ENCODE results near the gene ASZ1.

Gene ASZ1

GRCh38 chr7:117386110-117386706 is 41.1 kb downstream of the ASZ1 start:
- no peak for DNase-seq (ENCODE audit: low spot score in 2 of 2)
- Histone ChIP-seq H3K4me3 (no peak overlapping the region), H3K36me3 (replicated peaks) (no peaks in the 10 kb centered on the region), H3K9me3 (no peaks in the 10 kb centered on the region), H3K4me1 (no peaks in the 10 kb centered on the region), H3K27me3 (ENCODE audit: low read depth) (peaks cover 9% of the 10 kb centered on the region; the same call in 1 of the 2 replicates)
- in situ Hi-C loops (cut with MboI; ENCODE audit: low sequenced_read_pairs) = no loop called here

GRCh38 chr7:117385363-117386109 is 41.8 kb downstream of the ASZ1 start:
- Histone ChIP-seq H3K27me3 (ENCODE audit: low read depth) (peaks cover 14% of the 10 kb centered on the region), H3K4me3 (no peak overlapping the region), H3K36me3 (replicated peaks) (no peaks in the 10 kb centered on the region), H3K4me1 (no peaks in the 10 kb centered on the region), H3K9me3 (no peaks in the 10 kb centered on the region)
- peak in 1 of 2 experiments; percentile 29 for DNase-seq (ENCODE audit: low spot score in 2 of 2)
- in situ Hi-C loops (cut with MboI; ENCODE audit: low sequenced_read_pairs) = no loop called here

GRCh38 chr7:117384688-117385362 is 42.5 kb downstream of the ASZ1 start:
- no peaks in the 10 kb centered on the region for H3K9me3 ChIP-seq
- no peaks in the 10 kb centered on the region for H3K36me3 ChIP-seq (replicated peaks)
- DNase-seq (ENCODE audit: low spot score in 2 of 2) = no peak
- no peaks in the 10 kb centered on the region for H3K4me1 ChIP-seq
- in situ Hi-C loops (cut with MboI; ENCODE audit: low sequenced_read_pairs) = no loop called here
- no peak overlapping the region for H3K4me3 ChIP-seq
- H3K27me3 ChIP-seq (ENCODE audit: low read depth) = peaks cover 17% of the 10 kb centered on the region

DNA sequence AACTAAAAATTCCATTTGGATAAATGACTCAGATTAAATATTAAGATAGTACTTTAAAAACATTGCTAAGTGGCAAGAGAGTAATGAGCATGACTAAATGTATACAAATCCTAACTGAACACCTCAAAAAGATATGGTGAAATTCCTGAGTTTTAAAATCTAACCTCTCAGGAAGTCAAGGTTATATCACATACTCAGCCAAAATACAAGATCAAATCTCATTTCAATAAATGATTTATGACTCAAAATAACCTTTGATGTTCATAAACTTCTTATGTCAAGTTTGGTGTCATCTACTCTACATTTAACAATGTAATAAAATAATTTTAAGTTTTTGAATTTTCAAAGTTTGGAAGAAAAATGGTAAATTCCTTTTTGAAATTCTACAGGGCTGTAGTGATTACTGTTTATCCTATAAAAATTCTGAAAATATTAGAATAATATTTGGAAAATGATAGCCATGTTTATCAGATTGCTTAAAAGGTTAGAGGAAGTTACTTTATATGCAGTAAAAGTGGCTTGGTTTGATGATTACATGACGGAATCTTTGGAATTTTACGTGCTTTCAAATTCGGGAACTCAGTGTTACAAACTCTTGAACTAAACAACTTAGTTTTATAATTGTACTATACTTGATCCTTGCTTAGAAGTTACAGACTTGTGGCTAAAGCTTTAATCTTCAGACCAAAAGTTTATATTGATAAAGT is 43.7 kb downstream of the ASZ1 start:
- DNase-seq (ENCODE audit: low spot score in 2 of 2) = no peak
- no peaks in the 10 kb centered on the region for H3K36me3 ChIP-seq (replicated peaks)
- H3K27me3 ChIP-seq (ENCODE audit: low read depth) = peaks cover 17% of the 10 kb centered on the region
- H3K4me1 ChIP-seq = no peaks in the 10 kb centered on the region
- in situ Hi-C loops (cut with MboI; ENCODE audit: low sequenced_read_pairs) = no loop called here
- no peaks in the 10 kb centered on the region for H3K9me3 ChIP-seq
- H3K4me3 ChIP-seq = no peak overlapping the region

DNA sequence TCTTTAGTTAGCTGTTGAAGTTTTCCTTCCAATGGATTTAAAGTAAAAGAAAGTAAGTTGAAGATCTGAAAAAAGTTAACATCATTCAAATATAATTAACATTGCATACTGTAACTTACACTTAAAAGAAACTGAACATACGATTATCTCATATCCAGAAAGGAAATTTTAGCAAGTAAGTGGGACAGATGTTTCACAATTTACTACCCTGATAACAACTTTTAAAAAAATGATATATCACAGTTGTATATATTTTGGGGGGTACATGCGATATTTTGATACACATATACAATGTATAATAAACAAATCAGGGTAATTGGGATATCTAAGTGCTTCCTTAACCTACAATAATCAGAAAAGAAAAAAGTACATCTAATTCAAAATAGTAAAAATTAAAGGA is 44.2 kb downstream of the ASZ1 start:
- no peak overlapping the region for H3K4me3 ChIP-seq
- peaks cover 17% of the 10 kb centered on the region for H3K27me3 ChIP-seq (ENCODE audit: low read depth)
- H3K9me3 ChIP-seq = no peaks in the 10 kb centered on the region
- H3K4me1 ChIP-seq = no peaks in the 10 kb centered on the region
- H3K36me3 ChIP-seq (replicated peaks) = no peaks in the 10 kb centered on the region
- no peak for DNase-seq (ENCODE audit: low spot score in 2 of 2)
- in situ Hi-C loops (cut with MboI; ENCODE audit: low sequenced_read_pairs) = no loop called here

DNA sequence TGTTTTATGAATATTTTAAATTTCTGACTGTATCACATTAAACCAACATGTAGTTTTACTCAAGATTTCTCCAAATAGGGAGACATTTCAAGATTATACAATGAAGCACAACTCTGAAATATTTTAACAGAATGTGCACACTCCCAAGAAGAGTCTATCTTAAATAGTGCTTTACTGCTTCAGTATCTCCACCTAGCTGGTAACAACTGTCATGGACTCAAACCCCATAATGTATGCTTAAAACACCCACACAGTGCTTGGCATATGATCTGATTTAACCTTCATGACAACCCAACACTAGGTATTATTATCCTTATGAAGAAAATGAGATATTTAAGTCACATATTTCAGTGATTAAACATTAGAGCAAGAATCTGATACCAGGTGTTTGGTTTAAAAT is 45.9 kb downstream of the ASZ1 start:
- no peaks in the 10 kb centered on the region for H3K9me3 ChIP-seq
- no peaks in the 10 kb centered on the region for H3K4me1 ChIP-seq
- in situ Hi-C loops (cut with MboI; ENCODE audit: low sequenced_read_pairs) = no loop called here
- peaks cover 17% of the 10 kb centered on the region for H3K27me3 ChIP-seq (ENCODE audit: low read depth)
- H3K4me3 ChIP-seq = no peak overlapping the region
- no peaks in the 10 kb centered on the region for H3K36me3 ChIP-seq (replicated peaks)
- no peak for DNase-seq (ENCODE audit: low spot score in 2 of 2)

- in situ Hi-C loops (cut with MboI; ENCODE audit: low sequenced_read_pairs) = no loop called here
- H3K9me3 ChIP-seq = no peaks in the 10 kb centered on the region
Observed at GRCh38 chr7:117375380-117375779, 51.9 kb downstream of the ASZ1 start.

GRCh38 chr7:117372073-117372472 is 55.2 kb downstream of the ASZ1 start:
- no peaks in the 10 kb centered on the region for H3K4me1 ChIP-seq
- no peak for DNase-seq (ENCODE audit: low spot score in 2 of 2)
- in situ Hi-C loops (cut with MboI; ENCODE audit: low sequenced_read_pairs) = no loop called here
- no peak overlapping the region for H3K4me3 ChIP-seq
- H3K36me3 ChIP-seq (replicated peaks) = no peaks in the 10 kb centered on the region
- H3K27me3 ChIP-seq (ENCODE audit: low read depth) = no peaks in the 10 kb centered on the region; the same call in 1 of the 2 replicates
- H3K9me3 ChIP-seq = no peaks in the 10 kb centered on the region

More at GRCh38 chr7:117375380-117375779, 51.9 kb downstream of the ASZ1 start:
- no peak for DNase-seq (ENCODE audit: low spot score in 2 of 2)
- peaks cover under 1% of the 10 kb centered on the region for H3K27me3 ChIP-seq (ENCODE audit: low read depth)
- no peak overlapping the region for H3K4me3 ChIP-seq
- no peaks in the 10 kb centered on the region for H3K36me3 ChIP-seq (replicated peaks)
- H3K4me1 ChIP-seq = no peaks in the 10 kb centered on the region

DNA sequence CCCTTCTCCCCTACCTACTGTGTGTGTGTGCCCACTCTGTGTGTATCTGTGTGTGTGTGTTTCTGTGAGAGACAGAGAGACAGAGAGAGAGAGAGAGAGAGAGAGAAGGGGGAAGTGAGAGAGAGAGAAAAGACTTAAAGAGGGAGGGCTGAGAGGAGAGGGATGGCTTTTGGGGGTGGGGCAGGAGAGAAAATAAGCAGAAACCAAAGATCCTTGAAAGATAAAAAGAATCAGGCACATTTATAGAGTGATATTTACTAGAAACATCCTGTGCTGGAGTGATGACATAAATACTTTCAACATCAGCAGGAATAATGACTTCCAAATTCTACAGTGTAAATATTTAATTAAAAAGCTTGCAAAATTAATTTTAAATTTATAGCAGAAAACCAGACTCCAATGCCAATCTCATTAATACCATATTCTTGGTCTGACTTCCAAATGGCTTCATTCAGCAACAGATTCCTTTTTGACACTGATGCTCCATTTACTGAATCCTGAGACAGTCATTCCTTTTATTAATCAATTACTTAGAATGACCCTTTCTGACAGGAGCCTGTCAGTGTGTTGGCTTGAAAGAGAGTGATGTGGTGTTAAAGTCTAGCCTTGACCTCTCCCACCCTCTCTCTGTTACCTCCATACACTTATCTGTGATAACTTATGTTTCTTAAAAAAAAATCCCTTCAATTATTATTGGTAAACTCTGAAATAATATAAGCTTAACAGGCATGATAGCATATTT is 62.8 kb downstream of the ASZ1 start:
- Histone ChIP-seq H3K4me1 (no peaks in the 10 kb centered on the region), H3K9me3 (no peaks in the 10 kb centered on the region), H3K27me3 (ENCODE audit: low read depth) (no peaks in the 10 kb centered on the region; the same call in 1 of the 2 replicates), H3K36me3 (replicated peaks) (no peaks in the 10 kb centered on the region), H3K4me3 (no peak overlapping the region)
- DNase-seq (ENCODE audit: low spot score in 2 of 2) = no peak
- in situ Hi-C loops (cut with MboI; ENCODE audit: low sequenced_read_pairs) = no loop called here

DNA sequence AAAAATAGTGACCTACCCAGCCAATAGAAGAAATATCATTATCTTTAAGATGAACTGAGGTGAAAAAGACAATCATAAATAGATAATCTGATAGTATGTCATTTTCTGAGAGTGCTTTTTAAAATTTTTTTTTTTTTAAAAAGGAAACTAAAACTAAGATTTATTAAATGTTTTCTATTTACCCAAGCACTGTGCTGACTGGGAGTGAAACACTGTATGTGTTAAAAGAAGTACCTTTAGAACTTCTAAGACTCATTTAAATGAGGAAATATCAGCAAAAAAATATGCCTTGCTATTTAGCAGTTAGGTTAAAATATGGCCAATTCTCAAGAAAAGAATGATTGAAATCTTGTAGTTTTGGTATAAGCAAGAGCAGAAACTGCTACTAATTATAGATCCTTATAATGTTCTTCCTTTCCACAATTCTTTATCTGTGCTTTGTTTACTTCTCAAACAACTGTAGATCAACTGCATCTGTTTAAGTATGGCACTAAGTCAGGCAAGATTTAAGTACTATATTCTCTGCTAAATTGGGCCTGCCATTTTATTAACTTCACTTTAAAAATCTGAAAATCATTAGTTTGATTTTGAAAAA is 64.9 kb downstream of the ASZ1 start:
- H3K4me3 ChIP-seq = no peak overlapping the region

DNA sequence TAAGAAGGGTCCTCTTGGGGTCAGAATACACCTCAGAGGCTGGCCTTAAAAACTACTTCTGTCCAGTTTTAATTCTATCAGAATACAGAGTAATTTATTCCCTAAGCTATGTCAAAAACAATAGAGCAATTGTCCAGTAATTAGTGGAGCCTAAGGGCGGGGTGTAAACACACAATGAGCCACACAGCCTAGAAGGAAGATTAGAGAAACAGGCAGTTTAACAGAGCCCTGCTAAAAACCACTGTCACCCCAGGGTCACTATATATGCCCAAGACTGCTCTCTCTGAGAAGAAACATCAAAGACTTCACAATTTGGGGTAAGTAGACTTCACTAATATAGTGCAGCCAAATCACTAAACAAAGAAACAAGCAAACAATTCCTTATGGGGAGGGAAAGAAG is 77.3 kb downstream of the ASZ1 start:
- Histone ChIP-seq H3K36me3 (replicated peaks) (no peaks in the 10 kb centered on the region), H3K9me3 (no peaks in the 10 kb centered on the region), H3K27me3 (ENCODE audit: low read depth) (peaks cover 2% of the 10 kb centered on the region; the same call in 1 of the 2 replicates), H3K4me1 (peaks cover 4% of the 10 kb centered on the region; the same call in 1 of the 2 replicates), H3K4me3 (no peak overlapping the region)
- in situ Hi-C loops (cut with MboI; ENCODE audit: low sequenced_read_pairs) = no loop called here
- DNase-seq (ENCODE audit: low spot score in 2 of 2) = no peak

More for the DNA sequence above, 64.9 kb downstream of the ASZ1 start:
- Histone ChIP-seq H3K9me3 (no peaks in the 10 kb centered on the region), H3K36me3 (replicated peaks) (no peaks in the 10 kb centered on the region), H3K27me3 (ENCODE audit: low read depth) (no peaks in the 10 kb centered on the region; the same call in none of the 2 replicates), H3K4me1 (no peaks in the 10 kb centered on the region)
- in situ Hi-C loops (cut with MboI; ENCODE audit: low sequenced_read_pairs) = no loop called here
- no peak for DNase-seq (ENCODE audit: low spot score in 2 of 2)

DNA sequence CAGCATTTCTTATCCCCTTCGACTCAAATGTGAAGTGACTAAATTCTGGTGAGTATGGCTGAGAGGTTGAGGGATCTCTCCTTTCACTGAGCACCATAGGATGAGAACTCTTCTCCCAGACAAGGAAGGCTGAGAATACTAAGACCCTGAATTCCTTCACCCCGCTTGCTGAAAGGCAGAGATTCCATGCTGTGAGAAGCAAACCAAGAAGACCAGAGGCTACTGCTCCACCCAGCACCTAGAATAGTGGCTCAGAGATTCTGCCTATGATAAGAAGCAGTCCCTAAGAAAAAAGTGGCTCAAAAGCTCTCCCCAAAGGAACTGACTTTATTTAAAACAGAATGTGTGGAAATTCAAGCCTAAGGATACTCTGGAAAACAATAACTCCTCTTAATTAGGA is 77.7 kb downstream of the ASZ1 start:
- H3K9me3 ChIP-seq = no peaks in the 10 kb centered on the region
- in situ Hi-C loops (cut with MboI; ENCODE audit: low sequenced_read_pairs) = no loop called here
- no peaks in the 10 kb centered on the region for H3K36me3 ChIP-seq (replicated peaks)
- no peak overlapping the region for H3K4me3 ChIP-seq
- no peak for DNase-seq (ENCODE audit: low spot score in 2 of 2)
- peaks cover 4% of the 10 kb centered on the region; the same call in 1 of the 2 replicates for H3K4me1 ChIP-seq
- peaks cover 3% of the 10 kb centered on the region for H3K27me3 ChIP-seq (ENCODE audit: low read depth)
